GM10847 (cell line): ENCODE results near the gene RNH1.

Source experiments
- POLR2A ChIP-seq: IDR thresholded peaks from 2 replicates; pipeline ENCODE4 v1.6.1; 2011; ENCODE audit not compliant: insufficient read length; ENCODE audit errors: extremely low read depth

The RNH1 gene

GRCh38 chr11:541433-541885, 34.4 kb upstream of the RNH1 start:
- TF ChIP-seq POLR2A: no peak

- TF ChIP-seq POLR2A: no peak
These were observed 33.8 kb upstream of the RNH1 start for GRCh38 chr11:540583-541432.

- TF ChIP-seq POLR2A: no peak
These were observed 33.0 kb upstream of the RNH1 start for GRCh38 chr11:539971-540481.

GRCh38 chr11:538431-539051, 31.5 kb upstream of the RNH1 start:
- no peak for TF ChIP-seq POLR2A

GRCh38 chr11:537622-538430, 30.8 kb upstream of the RNH1 start:
- no peak for TF ChIP-seq POLR2A

GRCh38 chr11:536841-537621, 30.0 kb upstream of the RNH1 start, which contains the start of gene LRRC56:
Gene LRRC56, plus strand, starts transcription at chr11:537527. Its CDS starts 3,158 bp downstream, at chr11:540685.
- no peak for TF ChIP-seq POLR2A

GRCh38 chr11:535519-536454, 28.7 kb upstream of the RNH1 start, which contains the start of gene HRAS:
Gene HRAS, minus strand, starts transcription at chr11:535576.
- TF ChIP-seq POLR2A: peak; percentile 70

- no peak for TF ChIP-seq POLR2A
These were observed 28.1 kb upstream of the RNH1 start for GRCh38 chr11:535210-535518.

GRCh38 chr11:534396-535209, 27.6 kb upstream of the RNH1 start:
- no peak for TF ChIP-seq POLR2A

- TF ChIP-seq POLR2A: no peak
These were observed 26.7 kb upstream of the RNH1 start for GRCh38 chr11:533586-534395.

GRCh38 chr11:532986-533585, 26.0 kb upstream of the RNH1 start:
- TF ChIP-seq POLR2A: no peak
